Stomach (tissue), 9 donors: ENCODE results near the gene EHD2. TPM values are rescaled to one million over a fixed set of nuclear protein-coding genes. Genes with fewer than 3 reads are reported as not detected.
"Not testable (repeated sequence)": the region's sequence is repeated elsewhere in the genome, so short reads cannot be mapped to it uniquely, and the experiment has no call there.

Experiments used
- DNase-seq, 2 donors: peaks; one replicate each; pipeline versions ENCODE4 v3.0.0 to v3.0.0-alpha.2; 2013 to 2019
- H3K27ac ChIP-seq, 5 donors: fragments of 200-600 bp in 4 of 5; sonication (generic) in 4 of 5; one replicate each; pipeline ENCODE4 v1.5.1; 2013 to 2019; ENCODE audit warnings: mild to moderate bottlenecking in 1 of 5, moderate library complexity in 1 of 5
- H3K27me3 ChIP-seq, 3 donors: fragments of 200-600 bp; sonication (generic); one replicate each; pipeline ENCODE4 v1.5.1; 2017 to 2019; ENCODE audit warnings: mixed run types in 1 of 3
- H3K36me3 ChIP-seq, 4 donors: fragments of 200-600 bp; sonication (generic); 1 replicate in 3 of 4; 2 replicates in 1 of 4; pipeline ENCODE4 v1.5.1; 2016 to 2019
- H3K4me1 ChIP-seq, 4 donors: fragments of 200-600 bp; sonication (generic); one replicate each; pipeline ENCODE4 v1.5.1; 2016 to 2019
- H3K4me3 ChIP-seq, 4 donors: fragments of 200-600 bp; sonication (generic) in 3 of 4; one replicate each; pipeline ENCODE4 v1.5.1; 2016 to 2019; ENCODE audit warnings: mild to moderate bottlenecking in 1 of 4
- H3K9me3 ChIP-seq, 4 donors: fragments of 200-600 bp; sonication (generic); one replicate each; pipeline ENCODE4 v1.5.1; 2016 to 2019
- EP300 ChIP-seq: sonication (generic); formaldehyde crosslinking; IDR thresholded peaks from one replicate; pipeline ENCODE4 v1.6.1; 2017; ENCODE audit warnings: antibody characterized with exemption
- POLR2A ChIP-seq, 4 donors: fragments of 450-650 bp; IDR thresholded peaks; one replicate each; pipeline ENCODE4 v1.6.1; 2016; ENCODE audit warnings: antibody characterized with exemption in 4 of 4, control low read depth in 2 of 4, mild to moderate bottlenecking in 1 of 4, moderate library complexity in 1 of 4
- POLR2AphosphoS5 ChIP-seq, 3 donors: sonication (generic); formaldehyde crosslinking; IDR thresholded peaks; one replicate each; pipeline ENCODE4 v1.6.1; 2016; ENCODE audit warnings: antibody characterized with exemption in 3 of 3
- WGBS, 5 donors: extraction: QIAGEN DNeasy Blood & Tissue Kit in 3 of 5; methylation state at CpG; one replicate each; pipeline versions ENCODE4 v1.1.5 to v1.1.7; 2013 to 2018; 5-methylcytosine and 5-hydroxymethylcytosine counted together
- intact Hi-C: fragments of 100-400 bp; cut with DNase I; formaldehyde crosslinking; loops from one replicate; pipeline ENCODE4 v1.15.1; 2023; ENCODE audit warnings: low total_unique reads
- polyA plus RNA-seq, 3 donors: library from polyadenylated mRNA; stranded (reverse); fragments of 200-250 nt; gene quantifications; one replicate each; pipeline ENCODE4 v1.2.3, GENCODE V29; 2013
- small RNA-seq, 4 donors: library from RNA; depleted of rRNA; stranded (forward); fragments of <200 nt; gene quantifications; one replicate each; pipeline ENCODE3, GENCODE V24; 2016
- total RNA-seq, 5 donors: library from RNA; depleted of rRNA; stranded (reverse); fragments of >200 nt; gene quantifications; one replicate each; pipeline versions ENCODE4 v1.1.0 to v1.2.3, GENCODE V29; 2014 to 2016
- TF ChIP-seq, protein P1 (sequence below), 7 experiments: fragments of 450-650 bp in 4 of 7; fragments of 200-600 bp in 3 of 7; sonication (generic) in 3 of 7; IDR thresholded peaks; one replicate each; pipeline ENCODE4 v1.5.1; 2016 to 2019; ENCODE audit warnings: antibody characterized with exemption in 7 of 7, control low read depth in 2 of 7, mild to moderate bottlenecking in 1 of 7
- donor health status: healthy with polysubstance abuse.
- donor health status: Bipolar disorder and iron deficiency.
- donor health status: healthy.

EHD2 gene
- total and polyA plus RNA-seq, 8 donors: 24.5 to 334 (median 38.5) TPM

DNA sequence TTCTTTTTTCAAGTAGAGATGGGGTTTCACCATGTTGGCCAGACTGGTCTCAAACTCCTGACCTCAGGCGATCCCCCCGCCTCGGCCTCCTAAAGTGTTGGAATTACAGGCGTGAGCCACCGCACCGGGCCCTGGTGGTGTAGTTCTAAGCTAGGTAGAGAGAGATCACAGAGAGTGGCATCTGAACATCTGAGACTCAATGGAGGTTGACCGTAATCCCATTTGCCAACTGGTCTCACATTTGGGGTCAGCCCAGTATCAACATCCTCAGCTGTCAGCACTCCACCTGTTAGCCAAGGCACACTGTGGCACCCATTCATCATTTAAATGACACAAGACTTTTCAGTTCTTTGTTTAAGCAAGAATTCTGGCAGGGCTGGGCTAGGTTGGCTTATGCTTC lies 73.3 kb downstream of the EHD2 start:
- TF ChIP-seq POLR2AphosphoS5 (IDR thresholded peaks at IDR 0.05) (no peak), EP300 (no peak), POLR2A (IDR thresholded peaks at IDR 0.05) (no peak)
- TF ChIP-seq, protein P1, sequence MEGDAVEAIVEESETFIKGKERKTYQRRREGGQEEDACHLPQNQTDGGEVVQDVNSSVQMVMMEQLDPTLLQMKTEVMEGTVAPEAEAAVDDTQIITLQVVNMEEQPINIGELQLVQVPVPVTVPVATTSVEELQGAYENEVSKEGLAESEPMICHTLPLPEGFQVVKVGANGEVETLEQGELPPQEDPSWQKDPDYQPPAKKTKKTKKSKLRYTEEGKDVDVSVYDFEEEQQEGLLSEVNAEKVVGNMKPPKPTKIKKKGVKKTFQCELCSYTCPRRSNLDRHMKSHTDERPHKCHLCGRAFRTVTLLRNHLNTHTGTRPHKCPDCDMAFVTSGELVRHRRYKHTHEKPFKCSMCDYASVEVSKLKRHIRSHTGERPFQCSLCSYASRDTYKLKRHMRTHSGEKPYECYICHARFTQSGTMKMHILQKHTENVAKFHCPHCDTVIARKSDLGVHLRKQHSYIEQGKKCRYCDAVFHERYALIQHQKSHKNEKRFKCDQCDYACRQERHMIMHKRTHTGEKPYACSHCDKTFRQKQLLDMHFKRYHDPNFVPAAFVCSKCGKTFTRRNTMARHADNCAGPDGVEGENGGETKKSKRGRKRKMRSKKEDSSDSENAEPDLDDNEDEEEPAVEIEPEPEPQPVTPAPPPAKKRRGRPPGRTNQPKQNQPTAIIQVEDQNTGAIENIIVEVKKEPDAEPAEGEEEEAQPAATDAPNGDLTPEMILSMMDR (IDR thresholded peaks at IDR 0.05): no peak
- intact Hi-C loops: no loop called here
- peaks cover 5 to 34% (median 21%) of the 10 kb centered on the region in 4 donors for H3K4me1 ChIP-seq
- H3K27me3 ChIP-seq: no peaks in the 10 kb centered on the region
- peaks cover 33 to 61% (median 57%) of the 10 kb centered on the region in 4 donors for H3K36me3 ChIP-seq
- H3K4me3 ChIP-seq: no peak overlapping the region
- no peak overlapping the region for H3K27ac ChIP-seq
- H3K9me3 ChIP-seq: no peaks in the 10 kb centered on the region
- DNase-seq: no peak
- 90 to 100% (median 93%) methylated on average over 5 to 7 of the region's 7 CpGs for WGBS, 5 donors

DNA sequence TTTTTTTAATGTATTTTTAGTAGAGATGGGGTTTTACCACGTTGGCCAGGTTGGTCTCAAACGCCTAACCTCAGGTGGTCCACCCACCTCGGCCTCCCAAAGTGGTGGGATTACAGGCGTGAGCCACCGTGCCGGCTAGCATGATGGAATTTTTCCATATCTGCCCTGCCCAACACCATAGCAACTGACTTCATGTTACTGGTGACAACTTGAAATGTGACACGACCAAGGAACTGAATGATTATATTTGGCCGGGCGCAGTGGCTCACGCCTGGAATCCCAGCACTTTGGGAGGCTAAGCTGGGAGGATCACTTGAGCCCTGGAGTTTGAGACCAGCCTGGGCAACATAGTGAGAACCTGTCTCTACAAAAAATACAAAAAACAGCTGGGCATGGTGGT lies 74.1 kb downstream of the EHD2 start:
- H3K4me3 ChIP-seq, H3K27me3 ChIP-seq, DNase-seq, H3K9me3 ChIP-seq, intact Hi-C loops, H3K27ac ChIP-seq: not testable (repeated sequence)
- 78 to 87% (median 83%) methylated on average over 10 of the region's 10 CpGs for WGBS, 5 donors
- H3K36me3 ChIP-seq: peaks cover 33 to 56% (median 53%) of the 10 kb centered on the region in 4 donors
- peaks cover 0 to 26% (median 13%) of the 10 kb centered on the region in 4 donors for H3K4me1 ChIP-seq

DNA sequence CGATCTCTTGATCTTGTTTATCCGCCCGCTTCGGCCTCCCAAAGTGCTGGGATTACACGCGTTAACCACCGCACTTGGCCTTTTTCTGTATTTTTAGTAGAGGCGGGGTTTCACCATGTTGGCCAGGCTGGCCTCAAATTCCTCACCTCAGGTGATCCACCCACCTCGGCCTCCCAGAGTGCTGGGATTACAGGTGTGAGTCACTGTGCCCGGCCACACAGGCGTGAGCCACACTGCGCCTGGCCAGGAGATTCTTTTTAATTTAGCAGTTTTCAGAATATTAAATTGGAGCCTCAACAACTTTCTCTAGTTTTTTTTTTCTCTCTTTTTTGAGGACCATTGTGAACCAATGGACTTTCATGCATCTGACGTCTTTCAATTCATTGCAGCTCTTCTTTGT lies 76.6 kb downstream of the EHD2 start:
- WGBS, 5 donors: 78 to 90% (median 82%) methylated on average over 13 of the region's 13 CpGs
- H3K27me3 ChIP-seq, intact Hi-C loops, DNase-seq, H3K4me3 ChIP-seq, H3K27ac ChIP-seq, H3K9me3 ChIP-seq: not testable (repeated sequence)
- peaks cover 0 to 20% (median 2%) of the 10 kb centered on the region in 4 donors for H3K4me1 ChIP-seq
- H3K36me3 ChIP-seq: peaks cover 13 to 31% (median 28%) of the 10 kb centered on the region in 4 donors

DNA sequence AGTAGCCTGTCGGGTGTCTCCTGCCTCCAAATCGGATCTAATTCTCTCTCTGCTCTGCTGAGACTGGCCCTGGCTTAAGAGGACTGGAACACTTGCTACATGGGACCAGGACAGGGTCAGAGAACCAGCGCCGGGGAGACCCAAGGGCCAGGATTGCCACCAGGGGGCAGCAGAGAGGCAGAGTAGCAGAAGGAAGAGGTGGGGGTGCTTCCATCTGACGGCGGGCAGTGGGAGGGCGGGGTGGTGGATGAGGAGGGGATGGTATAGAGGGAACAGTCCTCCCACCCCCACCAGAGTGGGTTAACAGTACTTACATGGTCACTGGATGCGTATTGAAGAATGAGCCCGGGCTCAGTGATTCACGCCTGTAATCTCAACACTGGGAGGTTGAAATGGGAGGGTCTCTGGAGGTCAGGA lies 77.2 kb downstream of the EHD2 start:
- peaks cover 0 to 7% (median 0%) of the 10 kb centered on the region in 4 donors for H3K9me3 ChIP-seq
- no peak for TF ChIP-seq EP300
- TF ChIP-seq POLR2AphosphoS5 (IDR thresholded peaks at IDR 0.05): no peak
- TF ChIP-seq POLR2A (IDR thresholded peaks at IDR 0.05): no peak
- TF ChIP-seq, protein P1 (IDR thresholded peaks at IDR 0.05): peak in 5 of 7 experiments; percentile 52 to 87 (median 70)
- peak; percentile 85 to 86 for DNase-seq
- WGBS, 5 donors: 9 to 13% (median 11%) methylated on average over 10 of the region's 10 CpGs
- peaks cover 0 to 20% (median 2%) of the 10 kb centered on the region in 4 donors for H3K4me1 ChIP-seq
- intact Hi-C loops: no loop called here
- H3K36me3 ChIP-seq: peaks cover 7 to 25% (median 22%) of the 10 kb centered on the region in 4 donors
- no peak overlapping the region for H3K27ac ChIP-seq
- no peaks in the 10 kb centered on the region for H3K27me3 ChIP-seq
- no peak overlapping the region for H3K4me3 ChIP-seq

DNA sequence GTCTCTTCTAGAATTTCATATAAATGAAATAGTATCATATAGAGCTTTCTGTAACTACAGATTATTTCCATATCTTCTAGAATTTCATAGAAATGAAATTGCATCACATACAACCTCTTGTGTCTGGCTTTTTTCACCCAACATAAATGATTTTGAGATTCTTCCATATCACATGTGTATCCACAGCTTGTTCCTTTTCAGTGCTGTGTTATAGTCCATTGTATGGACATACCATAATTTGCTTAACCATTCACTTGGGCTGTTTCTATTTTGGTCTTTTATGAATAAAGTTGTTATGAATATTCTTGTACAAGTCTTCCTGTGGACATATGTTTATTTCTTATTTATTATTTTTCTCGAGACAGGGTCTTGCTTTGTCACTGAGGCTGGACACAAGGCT lies 79.4 kb downstream of the EHD2 start:
- no peak overlapping the region for H3K27ac ChIP-seq
- no peak overlapping the region for H3K4me3 ChIP-seq
- DNase-seq: no peak
- peaks cover 0 to 3% (median 1%) of the 10 kb centered on the region in 4 donors for H3K36me3 ChIP-seq
- no peak for TF ChIP-seq EP300
- TF ChIP-seq POLR2A (IDR thresholded peaks at IDR 0.05): no peak
- TF ChIP-seq POLR2AphosphoS5 (IDR thresholded peaks at IDR 0.05): no peak
- TF ChIP-seq, protein P1 (IDR thresholded peaks at IDR 0.05): no peak
- intact Hi-C loops: no loop called here
- no peaks in the 10 kb centered on the region for H3K27me3 ChIP-seq
- WGBS, 5 donors: 91 to 100% (median 96%) methylated on average over 1 of the region's 1 CpG
- H3K9me3 ChIP-seq: peaks cover 0 to 7% (median 0%) of the 10 kb centered on the region in 4 donors
- H3K4me1 ChIP-seq: peaks cover 0 to 20% (median 2%) of the 10 kb centered on the region in 4 donors

Small RNAs within 50 kb of the gene (small RNA-seq; reads per million reads assigned to genes)
- 0 reads per million in 4 donors for gene SNORD23

Other genes with a start within 250 kb of the EHD2 start
- gene SLC8A2, start 241.5 kb upstream of the EHD2 start, total RNA-seq: 10 to 100 TPM in 1 of 5 donors, 1 to 10 TPM in 3, under 1 TPM in 1; 0.73 to 17.9 (median 6.4) TPM
- gene SLC8A2, start 241.5 kb upstream of the EHD2 start, polyA plus RNA-seq: under 1 TPM; 0.12 to 0.60 (median 0.46) TPM
- gene KPTN, start 229.2 kb upstream of the EHD2 start, total RNA-seq: 10 to 100 TPM in 3 of 5 donors, 1 to 10 TPM in 2; 3.2 to 28.0 (median 18.3) TPM
- gene KPTN, start 229.2 kb upstream of the EHD2 start, polyA plus RNA-seq: 10 to 100 TPM in 2 of 3 donors, 1 to 10 TPM in 1; 6.4 to 23.4 (median 21.5) TPM
- gene NAPA, start 198.4 kb upstream of the EHD2 start, total RNA-seq: 100 to 1,000 TPM in 3 of 5 donors, 10 to 100 TPM in 2; 46.1 to 170 (median 139) TPM
- 100 to 1,000 TPM in 2 of 3 donors, 10 to 100 TPM in 1; 91.1 to 107 (median 105) TPM for gene NAPA, start 198.4 kb upstream of the EHD2 start, polyA plus RNA-seq
- gene ZNF541, start 140.3 kb upstream of the EHD2 start, total RNA-seq: under 1 TPM in 1 of 5 donors, not detected in 4; 0.18 TPM
- gene ZNF541, start 140.3 kb upstream of the EHD2 start, polyA plus RNA-seq: under 1 TPM in 2 of 3 donors, not detected in 1; 0.08 to 0.19 TPM
- gene BICRA, start 104.3 kb upstream of the EHD2 start, total RNA-seq: 10 to 100 TPM in 4 of 5 donors, 1 to 10 TPM in 1; 8.3 to 13.4 (median 11.9) TPM
- 1 to 10 TPM; 2.7 to 4.2 (median 2.9) TPM for gene BICRA, start 104.3 kb upstream of the EHD2 start, polyA plus RNA-seq
- 100 to 1,000 TPM; 110 to 784 (median 214) TPM for gene NOP53, start 32.1 kb downstream of the EHD2 start, total RNA-seq
- 100 to 1,000 TPM; 540 to 699 (median 547) TPM for gene NOP53, start 32.1 kb downstream of the EHD2 start, polyA plus RNA-seq
- 1,000 to 10,000 TPM in 1 of 5 donors, 100 to 1,000 TPM in 4; 204 to 1,097 (median 628) TPM for gene SELENOW, start 65.3 kb downstream of the EHD2 start, total RNA-seq
- gene SELENOW, start 65.3 kb downstream of the EHD2 start, polyA plus RNA-seq: 100 to 1,000 TPM; 496 to 589 (median 581) TPM
- not detected for gene TPRX1, start 91.1 kb downstream of the EHD2 start, total RNA-seq
- gene TPRX1, start 91.1 kb downstream of the EHD2 start, polyA plus RNA-seq: not detected
- not detected for gene CRX, start 108.5 kb downstream of the EHD2 start, total RNA-seq
- not detected for gene CRX, start 108.5 kb downstream of the EHD2 start, polyA plus RNA-seq
- not detected for gene TPRX2, start 145.8 kb downstream of the EHD2 start, total RNA-seq
- not detected for gene TPRX2, start 145.8 kb downstream of the EHD2 start, polyA plus RNA-seq
- 10 to 100 TPM in 1 of 5 donors, 1 to 10 TPM in 1, not detected in 3; 6.8 to 13.4 TPM for gene SULT2A1, start 172.9 kb downstream of the EHD2 start, total RNA-seq
- gene SULT2A1, start 172.9 kb downstream of the EHD2 start, polyA plus RNA-seq: 10 to 100 TPM in 1 of 3 donors, 1 to 10 TPM in 1, under 1 TPM in 1; 0.48 to 16.5 (median 8.5) TPM